Loucy (cell line): Measurements from ENCODE around the gene CCDC187.

Experiments used
- H2AFZ ChIP-seq: fragments of 200-600 bp; sonication (generic); 2 replicates; pipeline ENCODE4 v1.6.0; 2016; ENCODE audit warnings: antibody characterized with exemption, mild to moderate bottlenecking, low read length, moderate library complexity
- H3F3A ChIP-seq: fragments of 200-600 bp; 2 replicates; pipeline ENCODE4 v1.6.0; 2016; ENCODE audit warnings: antibody characterized with exemption, low read depth, mild to moderate bottlenecking
- H3K27me3 ChIP-seq: fragments of 200-600 bp; sonication (generic); 2 replicates; pipeline ENCODE4 v1.6.1; 2014; ENCODE audit warnings: low read length, mild to moderate bottlenecking; ENCODE audit not compliant: insufficient read depth, poor library complexity, severe bottlenecking
- H3K36me3 ChIP-seq: fragments of 200-600 bp; sonication (generic); 2 replicates; pipeline ENCODE4 v1.6.1; 2016; ENCODE audit warnings: low read length; ENCODE audit not compliant: insufficient read depth
- H3K4me1 ChIP-seq: fragments of 200-600 bp; sonication (generic); 2 replicates; pipeline ENCODE4 v1.5.1; 2014; ENCODE audit warnings: low read length, mild to moderate bottlenecking; ENCODE audit not compliant: insufficient read depth, poor library complexity, severe bottlenecking
- H3K4me2 ChIP-seq: fragments of 200-600 bp; sonication (generic); 2 replicates; pipeline ENCODE4 v1.6.0; 2014; ENCODE audit warnings: antibody characterized with exemption, low read length, low read depth, mild to moderate bottlenecking; ENCODE audit not compliant: poor library complexity, severe bottlenecking
- H3K4me3 ChIP-seq: fragments of 200-600 bp; sonication (generic); 2 replicates; pipeline ENCODE4 v1.5.1; 2014; ENCODE audit warnings: low read length, mild to moderate bottlenecking, mixed read lengths; ENCODE audit not compliant: poor library complexity, severe bottlenecking
- H3K79me2 ChIP-seq: fragments of 200-600 bp; sonication (generic); 2 replicates; pipeline ENCODE4 v1.6.1; 2014; ENCODE audit warnings: low read length; ENCODE audit not compliant: insufficient read depth
- H3K9ac ChIP-seq: fragments of 200-600 bp; sonication (generic); 2 replicates; pipeline ENCODE4 v1.6.0; 2014; ENCODE audit warnings: mild to moderate bottlenecking, low read depth, low read length, moderate library complexity; ENCODE audit not compliant: poor library complexity, severe bottlenecking
- H3K9me2 ChIP-seq: fragments of 200-600 bp; sonication (generic); replicated peaks from 2 replicates; pipeline ENCODE4 v1.6.1; 2016; ENCODE audit warnings: low read depth, low read length, mixed read lengths
- H3K9me3 ChIP-seq: fragments of 200-600 bp; sonication (generic); 2 replicates; pipeline ENCODE4 v1.6.1; 2014; ENCODE audit warnings: mild to moderate bottlenecking, antibody characterized with exemption, low read length, low read depth; ENCODE audit not compliant: insufficient read depth
- H4K20me1 ChIP-seq: fragments of 200-600 bp; sonication (generic); 2 replicates; pipeline ENCODE4 v1.6.0; 2014; ENCODE audit warnings: antibody characterized with exemption, low read length, mild to moderate bottlenecking; ENCODE audit not compliant: insufficient read depth, poor library complexity, severe bottlenecking
- CTCF ChIP-seq: fragments of 200-600 bp; sonication (generic); conservative IDR thresholded peaks from 2 replicates; pipeline ENCODE4 v1.5.1; 2014; ENCODE audit warnings: mild to moderate bottlenecking, antibody characterized with exemption, low read length
- EZH2phosphoT487 ChIP-seq: fragments of 200-600 bp; IDR thresholded peaks from 2 replicates; pipeline ENCODE4 v1.6.1; 2018; ENCODE audit warnings: antibody characterized with exemption, mild to moderate bottlenecking, moderate library complexity, borderline replicate concordance

Gene CCDC187

GRCh38 chr9:136286987-136287379 is 16.9 kb downstream of the CCDC187 start:
- Histone ChIP-seq H3K9ac (no peak overlapping the region), H3K36me3 (no peaks in the 10 kb centered on the region), H3K9me2 (no peaks in the 10 kb centered on the region), H3K79me2 (no peaks in the 10 kb centered on the region), H2AFZ (no peak overlapping the region), H3K27me3 (no peaks in the 10 kb centered on the region), H3K4me3 (no peak overlapping the region), H3F3A (no peaks in the 10 kb centered on the region), H3K4me1 (peaks cover 4% of the 10 kb centered on the region), H3K4me2 (no peak overlapping the region), H3K9me3 (no peaks in the 10 kb centered on the region), H4K20me1 (no peaks in the 10 kb centered on the region)
- TF ChIP-seq CTCF (no peak), EZH2phosphoT487 (no peak)

- Histone ChIP-seq H2AFZ (no peak overlapping the region), H3K9me2 (no peaks in the 10 kb centered on the region), H3K9ac (no peak overlapping the region), H3K4me3 (no peak overlapping the region), H3K36me3 (no peaks in the 10 kb centered on the region), H3K4me2 (no peak overlapping the region), H3F3A (no peaks in the 10 kb centered on the region), H4K20me1 (no peaks in the 10 kb centered on the region), H3K79me2 (no peaks in the 10 kb centered on the region), H3K4me1 (peaks cover 4% of the 10 kb centered on the region), H3K9me3 (no peaks in the 10 kb centered on the region), H3K27me3 (no peaks in the 10 kb centered on the region)
- no peak for TF ChIP-seq EZH2phosphoT487
- TF ChIP-seq CTCF = no peak
Measured at GRCh38 chr9:136286359-136286986, 17.4 kb downstream of the CCDC187 start.

GRCh38 chr9:136285501-136286358 is 18.2 kb downstream of the CCDC187 start:
- no peak overlapping the region for H3K4me3 ChIP-seq

More at GRCh38 chr9:136285501-136286358, 18.2 kb downstream of the CCDC187 start:
- Histone ChIP-seq H3K9ac (no peak overlapping the region), H3K79me2 (no peaks in the 10 kb centered on the region), H3F3A (no peaks in the 10 kb centered on the region), H4K20me1 (no peaks in the 10 kb centered on the region), H3K9me2 (no peaks in the 10 kb centered on the region), H2AFZ (no peak overlapping the region), H3K4me1 (peaks cover 4% of the 10 kb centered on the region), H3K36me3 (no peaks in the 10 kb centered on the region), H3K4me2 (no peak overlapping the region), H3K27me3 (no peaks in the 10 kb centered on the region), H3K9me3 (no peaks in the 10 kb centered on the region)
- TF ChIP-seq CTCF (no peak), EZH2phosphoT487 (no peak)
